Measurements from ENCODE around the gene INPP1. TPM values are rescaled to one million over a fixed set of nuclear protein-coding genes. Genes with fewer than 3 reads are reported as not detected.
A peak's percentile ranks its signal among the peaks of the same experiment; 100 is the strongest.

The INPP1 gene
- total RNA-seq, 2 donors from 2014 or later, result 1.7 to 3.5 TPM

DNA sequence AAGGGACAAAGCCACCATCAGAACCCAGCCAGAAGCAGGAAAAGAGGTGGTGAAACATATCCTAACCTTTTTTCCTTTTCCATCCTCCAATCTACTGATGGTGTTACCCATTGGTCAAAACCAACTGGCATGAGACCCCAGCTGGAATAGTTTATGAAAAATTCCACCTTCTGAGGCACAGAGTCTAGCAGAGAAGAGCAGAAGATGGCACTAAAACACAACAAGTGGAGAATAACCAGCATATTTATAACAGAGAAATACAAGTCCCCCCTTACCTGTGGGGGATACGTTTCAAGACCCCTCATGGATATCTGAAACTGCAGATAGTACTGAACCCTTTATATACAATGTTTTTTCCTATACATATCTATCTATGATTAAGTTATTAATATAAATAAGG lies 4.9 kb upstream of the INPP1 start:
- H3K27ac Mint-ChIP-seq, result no peak overlapping the region
- Histone ChIP-seq H3K27ac (ENCODE audit: low read depth, low read length) (no peak overlapping the region), H3K9me3 (ENCODE audit: control insufficient read depth, low read length) (no peaks in the 10 kb centered on the region), H3K4me1 (ENCODE audit: control insufficient read depth, insufficient read depth, low read length) (no peaks in the 10 kb centered on the region), H3K9ac (ENCODE audit: extremely low read depth, low read length, poor library complexity, severe bottlenecking) (no peak overlapping the region), H3K36me3 (ENCODE audit: control insufficient read depth, insufficient read depth, low read length) (no peaks in the 10 kb centered on the region), H3K4me3 (ENCODE audit: low read length) (no peak overlapping the region), H3K27me3 (ENCODE audit: control insufficient read depth, insufficient read depth, low read length, poor library complexity, severe bottlenecking) (no peaks in the 10 kb centered on the region)
- H3K27me3 Mint-ChIP-seq (ENCODE audit: insufficient read depth), result no peaks in the 10 kb centered on the region
- H3K9me3 Mint-ChIP-seq, result no peaks in the 10 kb centered on the region
- no peak for DNase-seq
- TF ChIP-seq, protein P1, sequence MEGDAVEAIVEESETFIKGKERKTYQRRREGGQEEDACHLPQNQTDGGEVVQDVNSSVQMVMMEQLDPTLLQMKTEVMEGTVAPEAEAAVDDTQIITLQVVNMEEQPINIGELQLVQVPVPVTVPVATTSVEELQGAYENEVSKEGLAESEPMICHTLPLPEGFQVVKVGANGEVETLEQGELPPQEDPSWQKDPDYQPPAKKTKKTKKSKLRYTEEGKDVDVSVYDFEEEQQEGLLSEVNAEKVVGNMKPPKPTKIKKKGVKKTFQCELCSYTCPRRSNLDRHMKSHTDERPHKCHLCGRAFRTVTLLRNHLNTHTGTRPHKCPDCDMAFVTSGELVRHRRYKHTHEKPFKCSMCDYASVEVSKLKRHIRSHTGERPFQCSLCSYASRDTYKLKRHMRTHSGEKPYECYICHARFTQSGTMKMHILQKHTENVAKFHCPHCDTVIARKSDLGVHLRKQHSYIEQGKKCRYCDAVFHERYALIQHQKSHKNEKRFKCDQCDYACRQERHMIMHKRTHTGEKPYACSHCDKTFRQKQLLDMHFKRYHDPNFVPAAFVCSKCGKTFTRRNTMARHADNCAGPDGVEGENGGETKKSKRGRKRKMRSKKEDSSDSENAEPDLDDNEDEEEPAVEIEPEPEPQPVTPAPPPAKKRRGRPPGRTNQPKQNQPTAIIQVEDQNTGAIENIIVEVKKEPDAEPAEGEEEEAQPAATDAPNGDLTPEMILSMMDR (conservative IDR thresholded peaks at IDR 0.05), result no peak
- peaks cover 10% of the 10 kb centered on the region for H3K4me1 Mint-ChIP-seq
- no peak overlapping the region for H3K4me3 Mint-ChIP-seq
- H3K36me3 Mint-ChIP-seq (ENCODE audit: low read depth), result no peaks in the 10 kb centered on the region
- WGBS, 2 experiments (ENCODE audit: insufficient coverage in 1 of 2, insufficient read length in 1 of 2), result 93% methylated on average over 1 of the region's 1 CpG; no CpG with 5 or more reads in 1 of the 2 experiments

DNA sequence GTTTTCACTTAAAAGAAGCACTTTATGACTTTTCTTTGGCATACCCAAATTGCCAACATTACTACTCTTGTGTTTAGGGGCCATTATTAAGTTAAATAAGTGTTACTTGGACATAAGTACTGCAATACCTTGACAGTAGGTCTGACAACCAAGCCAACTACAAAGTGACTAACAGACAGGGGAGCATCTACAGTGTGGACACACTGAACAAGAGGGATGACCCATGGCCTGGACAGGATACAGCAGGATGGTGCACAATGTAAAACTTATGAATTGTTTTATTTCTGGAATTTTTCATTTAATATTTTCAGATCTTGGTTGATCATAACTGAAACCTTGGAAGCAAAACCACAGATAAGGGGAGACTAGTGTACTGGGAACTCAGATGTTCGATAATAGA lies 4.0 kb upstream of the INPP1 start:
- H3K27ac ChIP-seq (ENCODE audit: low read depth, low read length), result no peak overlapping the region
- H3K36me3 Mint-ChIP-seq (ENCODE audit: low read depth), result no peaks in the 10 kb centered on the region
- WGBS, 2 experiments (ENCODE audit: insufficient coverage in 1 of 2, insufficient read length in 1 of 2), result no CpG with 5 or more reads among the region's 1 CpG

DNA sequence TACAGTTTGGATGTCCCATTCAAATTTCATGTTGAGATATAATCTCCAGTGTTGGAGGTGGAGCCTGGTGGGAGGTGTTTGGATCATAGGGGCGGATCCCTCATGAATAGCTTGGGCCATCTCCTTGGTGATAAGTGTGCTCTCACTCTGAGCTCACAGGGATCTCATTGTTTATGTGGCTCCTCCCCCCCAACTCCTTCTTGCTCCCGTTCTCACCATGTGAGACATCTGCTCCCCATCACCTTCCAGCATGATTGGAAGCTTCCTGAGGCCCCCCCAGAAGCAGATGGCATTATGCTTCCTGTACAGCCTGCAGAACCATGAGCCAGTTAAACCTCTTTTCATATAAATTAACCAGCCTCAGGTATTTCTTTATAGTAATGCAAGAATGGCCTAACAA lies 3.0 kb upstream of the INPP1 start:
- H3K4me1 ChIP-seq (ENCODE audit: control insufficient read depth, insufficient read depth, low read length), result no peaks in the 10 kb centered on the region
- Mint-ChIP-seq H3K36me3 (ENCODE audit: low read depth) (no peaks in the 10 kb centered on the region), H3K4me1 (peaks cover 6% of the 10 kb centered on the region), H3K4me3 (no peak overlapping the region), H3K27me3 (ENCODE audit: insufficient read depth) (no peaks in the 10 kb centered on the region), H3K9me3 (no peaks in the 10 kb centered on the region), H3K27ac (peak overlapping the region; percentile 76)
- DNase-seq, result peak; percentile 75
- H3K27ac ChIP-seq (ENCODE audit: low read depth, low read length), result no peak overlapping the region
- TF ChIP-seq, protein P1 (conservative IDR thresholded peaks at IDR 0.05), result no peak
- H3K36me3 ChIP-seq (ENCODE audit: control insufficient read depth, insufficient read depth, low read length), result no peaks in the 10 kb centered on the region
- H3K4me3 ChIP-seq (ENCODE audit: low read length), result no peak overlapping the region
- H3K27me3 ChIP-seq (ENCODE audit: control insufficient read depth, insufficient read depth, low read length, poor library complexity, severe bottlenecking), result no peaks in the 10 kb centered on the region
- WGBS, 2 experiments (ENCODE audit: insufficient coverage in 1 of 2, insufficient read length in 1 of 2), result 0 to 37% methylated on average over 1 to 2 of the region's 2 CpGs
- no peaks in the 10 kb centered on the region for H3K9me3 ChIP-seq (ENCODE audit: control insufficient read depth, low read length)
- no peak overlapping the region for H3K9ac ChIP-seq (ENCODE audit: extremely low read depth, low read length, poor library complexity, severe bottlenecking)

More for the DNA sequence above, 4.0 kb upstream of the INPP1 start:
- no peaks in the 10 kb centered on the region for H3K9me3 ChIP-seq (ENCODE audit: control insufficient read depth, low read length)
- H3K4me3 ChIP-seq (ENCODE audit: low read length), result no peak overlapping the region
- Mint-ChIP-seq H3K9me3 (no peaks in the 10 kb centered on the region), H3K4me1 (peaks cover 9% of the 10 kb centered on the region), H3K4me3 (no peak overlapping the region), H3K27ac (no peak overlapping the region), H3K27me3 (ENCODE audit: insufficient read depth) (no peaks in the 10 kb centered on the region)
- no peaks in the 10 kb centered on the region for H3K36me3 ChIP-seq (ENCODE audit: control insufficient read depth, insufficient read depth, low read length)
- no peaks in the 10 kb centered on the region for H3K27me3 ChIP-seq (ENCODE audit: control insufficient read depth, insufficient read depth, low read length, poor library complexity, severe bottlenecking)
- no peak overlapping the region for H3K9ac ChIP-seq (ENCODE audit: extremely low read depth, low read length, poor library complexity, severe bottlenecking)
- no peaks in the 10 kb centered on the region for H3K4me1 ChIP-seq (ENCODE audit: control insufficient read depth, insufficient read depth, low read length)
- no peak for DNase-seq
- TF ChIP-seq, protein P1 (conservative IDR thresholded peaks at IDR 0.05), result no peak

Data from endodermal cell (in vitro differentiated cells).